22Rv1 (cell line): ENCODE results near the gene RSAD2.

Experiments used
- ZFX ChIP-seq: fragments of 450-650 bp; IDR thresholded peaks from 2 replicates; pipeline ENCODE4 v1.6.1; 2017; ENCODE audit warnings: antibody characterized with exemption, borderline replicate concordance
- TF ChIP-seq, protein P1 (sequence below): fragments of 450-650 bp; IDR thresholded peaks from 2 replicates; pipeline ENCODE4 v1.5.1; 2017; ENCODE audit warnings: mild to moderate bottlenecking

DNA sequence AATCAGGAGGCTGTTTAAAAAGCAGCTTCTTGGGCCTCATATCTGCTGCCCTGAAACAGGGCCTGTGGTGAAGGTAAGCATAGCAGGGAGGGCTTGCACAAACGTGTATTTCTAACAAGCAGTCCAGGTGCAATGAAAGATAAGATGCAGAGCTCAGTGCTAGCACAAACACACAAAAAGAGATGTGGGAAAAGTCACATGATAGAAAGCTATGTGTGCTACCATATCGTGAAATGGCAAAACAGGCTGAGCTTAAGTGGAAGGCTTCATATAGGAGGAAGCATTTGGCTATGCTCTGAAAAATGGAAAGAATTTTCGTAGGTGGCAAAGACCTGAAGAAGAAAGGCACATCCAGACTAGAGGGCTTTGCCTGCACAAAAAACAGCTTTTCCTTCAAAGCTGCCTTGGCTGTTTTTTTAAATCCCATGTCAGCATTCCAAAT is 10.2 kb downstream of the RSAD2 start:
- TF ChIP-seq, protein P1, sequence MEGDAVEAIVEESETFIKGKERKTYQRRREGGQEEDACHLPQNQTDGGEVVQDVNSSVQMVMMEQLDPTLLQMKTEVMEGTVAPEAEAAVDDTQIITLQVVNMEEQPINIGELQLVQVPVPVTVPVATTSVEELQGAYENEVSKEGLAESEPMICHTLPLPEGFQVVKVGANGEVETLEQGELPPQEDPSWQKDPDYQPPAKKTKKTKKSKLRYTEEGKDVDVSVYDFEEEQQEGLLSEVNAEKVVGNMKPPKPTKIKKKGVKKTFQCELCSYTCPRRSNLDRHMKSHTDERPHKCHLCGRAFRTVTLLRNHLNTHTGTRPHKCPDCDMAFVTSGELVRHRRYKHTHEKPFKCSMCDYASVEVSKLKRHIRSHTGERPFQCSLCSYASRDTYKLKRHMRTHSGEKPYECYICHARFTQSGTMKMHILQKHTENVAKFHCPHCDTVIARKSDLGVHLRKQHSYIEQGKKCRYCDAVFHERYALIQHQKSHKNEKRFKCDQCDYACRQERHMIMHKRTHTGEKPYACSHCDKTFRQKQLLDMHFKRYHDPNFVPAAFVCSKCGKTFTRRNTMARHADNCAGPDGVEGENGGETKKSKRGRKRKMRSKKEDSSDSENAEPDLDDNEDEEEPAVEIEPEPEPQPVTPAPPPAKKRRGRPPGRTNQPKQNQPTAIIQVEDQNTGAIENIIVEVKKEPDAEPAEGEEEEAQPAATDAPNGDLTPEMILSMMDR: no peak
- no peak for TF ChIP-seq ZFX
